IMR-90 (cell line): Measurements from ENCODE around the gene FXR2. TPM values are rescaled to one million over a fixed set of nuclear protein-coding genes. Genes with fewer than 3 reads are reported as not detected.
A peak's percentile ranks its signal among the peaks of the same experiment; 100 is the strongest.

Experiments used
- ATAC-seq: fragments of 200-7000 bp; cut with Tn5 transposase; 2 replicates; pipeline ENCODE4 v1.9.1; 2020; ENCODE audit warnings: low read depth, mild to moderate bottlenecking, moderate library complexity
- BruUV-seq: library from RNA; stranded (reverse); fragments of 400-500 nt; replicated peaks from 2 replicates; lab custom pipeline; 2021; lab: Mats Ljungman, UMichigan
- CTCF ChIA-PET: fragments of 300-600 bp; formaldehyde crosslinking; extraction: SDS; loops from one replicate; lab custom pipeline; 2021; ENCODE audit warnings: antibody characterized with exemption; lab: Yijun Ruan, JAX
- POLR2A ChIA-PET: fragments of 300-600 bp; sonication (Branson Sonifier 250); formaldehyde crosslinking; loops from one replicate; lab custom pipeline; 2022; ENCODE audit warnings: antibody characterized with exemption; ENCODE audit not compliant: unreplicated experiment; lab: Charles Lee
- DNase-seq: peaks from one replicate; pipeline ENCODE4 v3.0.0; 2013
- H2AFZ ChIP-seq: replicated peaks from 2 replicates; pipeline ENCODE3; 2013; ENCODE audit warnings: low read length, mild to moderate bottlenecking; ENCODE audit not compliant: poor library complexity
- H2AK5ac ChIP-seq: 2 replicates; pipeline ENCODE4 v1.6.1; 2013; ENCODE audit warnings: low read depth, low read length, inconsistent platforms
- H2AK9ac ChIP-seq: replicated peaks from 2 replicates; pipeline ENCODE3; 2013; ENCODE audit warnings: mild to moderate bottlenecking, low read depth, low read length, moderate library complexity; ENCODE audit not compliant: poor library complexity
- H2BK120ac ChIP-seq: 2 replicates; pipeline ENCODE4 v1.6.1; 2013; ENCODE audit warnings: low read depth, low read length, inconsistent platforms
- H2BK15ac ChIP-seq: 3 replicates; pipeline ENCODE4 v1.6.1; 2013; ENCODE audit warnings: low read depth, low read length, inconsistent platforms
- H2BK20ac ChIP-seq: 2 replicates; pipeline ENCODE4 v1.6.1; 2013; ENCODE audit warnings: low read depth, mild to moderate bottlenecking, inconsistent platforms, low read length, moderate library complexity
- H2BK5ac ChIP-seq: 2 replicates; pipeline ENCODE4 v1.6.1; 2013; ENCODE audit warnings: mild to moderate bottlenecking, low read depth, low read length, inconsistent platforms; ENCODE audit not compliant: poor library complexity, severe bottlenecking
- H3K14ac ChIP-seq: replicated peaks from 2 replicates; pipeline ENCODE4 v1.6.1; 2013; ENCODE audit warnings: low read depth, low read length, inconsistent platforms
- H3K18ac ChIP-seq: 2 replicates; pipeline ENCODE4 v1.6.1; 2013; ENCODE audit warnings: low read depth, low read length, control low read depth
- H3K23ac ChIP-seq: 2 replicates; pipeline ENCODE4 v1.6.1; 2013; ENCODE audit warnings: low read depth, low read length, inconsistent platforms
- H3K27ac ChIP-seq: 2 replicates; pipeline ENCODE4 v1.5.1; 2013; ENCODE audit warnings: mild to moderate bottlenecking, control low read depth, low read length; ENCODE audit not compliant: insufficient read depth
- H3K27me3 ChIP-seq: 2 replicates; pipeline ENCODE4 v1.6.1; 2013; ENCODE audit warnings: low read length; ENCODE audit not compliant: control insufficient read depth, insufficient read depth
- H3K36me3 ChIP-seq: 2 replicates; pipeline ENCODE4 v1.6.1; 2013; ENCODE audit warnings: low read length, mixed read lengths; ENCODE audit not compliant: control insufficient read depth, insufficient read depth
- H3K4ac ChIP-seq: 2 replicates; pipeline ENCODE4 v1.6.1; 2013; ENCODE audit warnings: low read depth, low read length, inconsistent platforms
- H3K4me1 ChIP-seq: 2 replicates; pipeline ENCODE4 v1.6.1; 2013; ENCODE audit warnings: low read length, mixed read lengths; ENCODE audit not compliant: control insufficient read depth, insufficient read depth
- H3K4me2 ChIP-seq: 2 replicates; pipeline ENCODE4 v1.6.1; 2013; ENCODE audit warnings: low read depth, mild to moderate bottlenecking, control low read depth, low read length, moderate library complexity
- H3K4me3 ChIP-seq: 2 replicates; pipeline ENCODE4 v1.5.1; 2013; ENCODE audit warnings: low read depth, mild to moderate bottlenecking, control low read depth, low read length, moderate library complexity; ENCODE audit not compliant: insufficient read depth
- H3K56ac ChIP-seq: 2 replicates; pipeline ENCODE4 v1.6.1; 2013; ENCODE audit warnings: low read length, inconsistent platforms; ENCODE audit not compliant: insufficient read depth; ENCODE audit errors: extremely low read depth
- H3K79me1 ChIP-seq, 2 experiments: 2 replicates each; pipeline ENCODE4 v1.6.1; 2013; ENCODE audit warnings: low read length in 2 of 2, inconsistent platforms in 1 of 2, low read depth in 1 of 2
- H3K9ac ChIP-seq: 2 replicates; pipeline ENCODE4 v1.6.1; 2013; ENCODE audit warnings: low read depth, low read length, control low read depth
- H3K9me1 ChIP-seq: 2 replicates; pipeline ENCODE4 v1.6.1; 2013; ENCODE audit warnings: low read length, inconsistent platforms; ENCODE audit not compliant: insufficient read depth
- H3K9me3 ChIP-seq: 2 replicates; pipeline ENCODE4 v1.6.1; 2013; ENCODE audit warnings: low read length; ENCODE audit not compliant: control insufficient read depth, insufficient read depth
- H4K20me1 ChIP-seq: 2 replicates; pipeline ENCODE4 v1.6.1; 2013; ENCODE audit warnings: low read length, inconsistent platforms; ENCODE audit not compliant: insufficient read depth
- H4K5ac ChIP-seq: 2 replicates; pipeline ENCODE4 v1.6.1; 2013; ENCODE audit warnings: mild to moderate bottlenecking, low read depth, low read length, control low read depth
- H4K8ac ChIP-seq, 2 experiments: 2 replicates each; pipeline ENCODE4 v1.6.1; 2013; ENCODE audit warnings: low read depth in 2 of 2, low read length in 2 of 2, control low read depth in 1 of 2, inconsistent platforms in 1 of 2
- H4K91ac ChIP-seq: 2 replicates; pipeline ENCODE4 v1.6.1; 2013; ENCODE audit warnings: low read depth, low read length, inconsistent platforms; ENCODE audit not compliant: insufficient read depth
- BHLHE40 ChIP-seq: fragments of 150-350 bp; IDR thresholded peaks from 2 replicates; pipeline ENCODE4 v1.6.1; 2016; ENCODE audit warnings: mild to moderate bottlenecking, low read depth, low read length
- CEBPB ChIP-seq: IDR thresholded peaks from 2 replicates; pipeline ENCODE4 v1.6.1; 2012; ENCODE audit warnings: low read depth, low read length, improper control_type of control experiment
- FOS ChIP-seq: fragments of 150-350 bp; IDR thresholded peaks from 2 replicates; pipeline ENCODE4 v1.6.1; 2016; ENCODE audit warnings: low read depth, low read length
- MAFK ChIP-seq: IDR thresholded peaks from 2 replicates; pipeline ENCODE4 v1.6.1; 2012; ENCODE audit warnings: low read depth, low read length, improper control_type of control experiment
- MAZ ChIP-seq: IDR thresholded peaks from 2 replicates; pipeline ENCODE4 v1.6.1; 2012; ENCODE audit warnings: low read depth, mild to moderate bottlenecking, low read length, improper control_type of control experiment, moderate library complexity, borderline replicate concordance
- MXI1 ChIP-seq: IDR thresholded peaks from 2 replicates; pipeline ENCODE4 v1.6.1; 2012; ENCODE audit warnings: low read depth, mild to moderate bottlenecking, low read length, moderate library complexity, borderline replicate concordance
- NFE2L2 ChIP-seq: fragments of 150-350 bp; IDR thresholded peaks from 2 replicates; pipeline ENCODE4 v1.6.1; 2016; ENCODE audit warnings: low read depth, mild to moderate bottlenecking, low read length
- POLR2A ChIP-seq: IDR thresholded peaks from 2 replicates; pipeline ENCODE4 v1.6.1; 2012; ENCODE audit warnings: mild to moderate bottlenecking, low read depth, low read length
- RFX5 ChIP-seq: IDR thresholded peaks from 2 replicates; pipeline ENCODE4 v1.8.0; 2012; ENCODE audit warnings: low read depth, mild to moderate bottlenecking, low read length, moderate library complexity
- SMC3 ChIP-seq: fragments of 150-350 bp; IDR thresholded peaks from 2 replicates; pipeline ENCODE4 v1.6.1; 2016; ENCODE audit warnings: low read depth, mild to moderate bottlenecking, antibody characterized with exemption, low read length, moderate library complexity
- whole genome bisulfite sequencing, 2 experiments: methylation state at CpG; one replicate each; pipeline versions ENCODE4 v1.1.5 to v1.1.7; 2013; ENCODE audit warnings: missing lambda C conversion rate in 2 of 2; ENCODE audit not compliant: insufficient read length in 1 of 2; ENCODE audit errors: extremely low coverage in 2 of 2; 5-methylcytosine and 5-hydroxymethylcytosine counted together
- dilution Hi-C: fragments of 300-500 bp; cut with HindIII; formaldehyde crosslinking; loops from one replicate; pipeline ENCODE4 v1.14.3; 2018; ENCODE audit warnings: low sequenced_read_pairs; ENCODE audit not compliant: unreplicated experiment
- in situ Hi-C: fragments of 300-500 bp; cut with MboI; formaldehyde crosslinking; loops from 3 replicates; pipeline ENCODE4 v1.14.3; 2019; ENCODE audit warnings: low sequenced_read_pairs, inconsistent platforms, mixed read lengths
- intact Hi-C: fragments of 100-400 bp; cut with micrococcal nuclease; formaldehyde crosslinking; loops from 2 replicates; pipeline ENCODE4 v1.10.0; 2022
- polyA plus RNA-seq, 3 experiments: library from polyadenylated mRNA; depleted of rRNA; stranded (reverse); fragments of >200 nt; gene quantifications; 2 replicates each; pipeline ENCODE4 v1.2.3, GENCODE V29; 2012; ENCODE audit warnings: low replicate concordance in 1 of 3
- total RNA-seq: library from RNA; depleted of rRNA; stranded (reverse); fragments of >200 nt; gene quantifications from 2 replicates; pipeline ENCODE4 v1.2.3, GENCODE V29; 2012
- TF ChIP-seq, protein P1 (sequence below): fragments of 150-350 bp; IDR thresholded peaks from 2 replicates; pipeline ENCODE4 v1.6.1; 2016; ENCODE audit warnings: low read depth, mild to moderate bottlenecking, low read length, moderate library complexity, borderline replicate concordance
- TF ChIP-seq, protein P2 (sequence below): conservative IDR thresholded peaks from 2 replicates; pipeline ENCODE4 v1.5.1; 2012; ENCODE audit warnings: mild to moderate bottlenecking, low read depth, low read length, improper control_type of control experiment

Gene FXR2
- total and polyA plus RNA-seq, 2 of the 4 experiments (the other 2 are of a cell fraction) = 39.1 to 55.9 TPM

DNA sequence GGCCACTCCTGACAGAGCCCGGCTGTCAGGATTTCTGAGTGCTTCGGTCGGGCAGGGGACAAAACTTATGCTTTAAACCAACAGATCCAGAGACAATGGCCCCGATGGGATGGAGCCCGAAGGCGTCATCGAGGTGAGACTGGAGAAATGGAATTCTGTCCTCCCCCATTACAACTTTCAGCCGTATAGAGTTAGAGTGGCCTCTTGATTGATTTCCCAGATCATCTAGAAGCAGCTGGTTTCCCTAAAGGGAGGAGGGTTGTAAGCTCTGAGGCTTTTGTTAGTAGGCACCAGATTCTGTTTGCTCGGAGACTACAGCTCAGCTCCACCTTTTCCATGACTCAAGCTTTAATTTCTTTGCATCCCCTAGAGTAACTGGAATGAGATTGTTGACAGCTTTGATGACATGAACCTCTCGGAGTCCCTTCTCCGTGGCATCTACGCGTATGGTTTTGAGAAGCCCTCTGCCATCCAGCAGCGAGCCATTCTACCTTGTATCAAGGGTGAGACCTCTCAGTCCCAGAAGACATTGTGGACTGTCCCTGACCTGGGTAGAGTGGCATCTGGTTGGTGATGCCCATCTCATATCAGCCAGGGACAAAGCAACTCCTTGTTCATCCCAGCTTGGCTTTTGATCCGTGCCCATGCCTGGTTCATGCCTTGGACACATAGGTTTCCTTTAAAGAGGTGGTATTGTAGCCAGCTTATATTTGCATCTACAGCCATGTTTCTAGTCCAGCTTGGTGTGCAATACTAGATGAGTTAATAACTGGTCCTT is 40.3 kb downstream of the FXR2 start:
- H2BK120ac ChIP-seq = no peak overlapping the region
- peak overlapping the region; percentile 46; the same call in 1 of the 2 replicates for H3K56ac ChIP-seq
- peak overlapping the region; percentile 83 for H3K4me2 ChIP-seq
- H3K14ac ChIP-seq = peak overlapping the region; percentile 28; the same call in 1 of the 2 replicates
- DNase-seq (peak; percentile 28), ATAC-seq (no peak)
- 0 out of 2 replicates have a peak overlapping the region, but pooled peaks have one; percentile 11 for H2AK5ac ChIP-seq
- H3K9me1 ChIP-seq = peaks cover 9% of the 10 kb centered on the region; the same call in 1 of the 2 replicates
- H3K9me3 ChIP-seq = no peaks in the 10 kb centered on the region
- peaks cover 12% of the 10 kb centered on the region for H3K4me1 ChIP-seq
- in situ Hi-C loops = no loop called here
- no peak overlapping the region for H3K18ac ChIP-seq
- peaks cover 68% of the 10 kb centered on the region for H3K36me3 ChIP-seq
- no peak overlapping the region for H4K91ac ChIP-seq
- H4K20me1 ChIP-seq = peaks cover 67% of the 10 kb centered on the region
- no peak overlapping the region for H2AFZ ChIP-seq
- peak overlapping the region; percentile 50 for H3K9ac ChIP-seq
- H2BK5ac ChIP-seq = no peak overlapping the region
- H2BK15ac ChIP-seq = no peak overlapping the region
- H4K8ac ChIP-seq = no peak overlapping the region
- no peak for TF ChIP-seq MAFK
- TF ChIP-seq, protein P1, sequence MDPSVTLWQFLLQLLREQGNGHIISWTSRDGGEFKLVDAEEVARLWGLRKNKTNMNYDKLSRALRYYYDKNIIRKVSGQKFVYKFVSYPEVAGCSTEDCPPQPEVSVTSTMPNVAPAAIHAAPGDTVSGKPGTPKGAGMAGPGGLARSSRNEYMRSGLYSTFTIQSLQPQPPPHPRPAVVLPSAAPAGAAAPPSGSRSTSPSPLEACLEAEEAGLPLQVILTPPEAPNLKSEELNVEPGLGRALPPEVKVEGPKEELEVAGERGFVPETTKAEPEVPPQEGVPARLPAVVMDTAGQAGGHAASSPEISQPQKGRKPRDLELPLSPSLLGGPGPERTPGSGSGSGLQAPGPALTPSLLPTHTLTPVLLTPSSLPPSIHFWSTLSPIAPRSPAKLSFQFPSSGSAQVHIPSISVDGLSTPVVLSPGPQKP = no peak
- no peak for TF ChIP-seq POLR2A
- no peak for TF ChIP-seq MAZ
- TF ChIP-seq, protein P2, sequence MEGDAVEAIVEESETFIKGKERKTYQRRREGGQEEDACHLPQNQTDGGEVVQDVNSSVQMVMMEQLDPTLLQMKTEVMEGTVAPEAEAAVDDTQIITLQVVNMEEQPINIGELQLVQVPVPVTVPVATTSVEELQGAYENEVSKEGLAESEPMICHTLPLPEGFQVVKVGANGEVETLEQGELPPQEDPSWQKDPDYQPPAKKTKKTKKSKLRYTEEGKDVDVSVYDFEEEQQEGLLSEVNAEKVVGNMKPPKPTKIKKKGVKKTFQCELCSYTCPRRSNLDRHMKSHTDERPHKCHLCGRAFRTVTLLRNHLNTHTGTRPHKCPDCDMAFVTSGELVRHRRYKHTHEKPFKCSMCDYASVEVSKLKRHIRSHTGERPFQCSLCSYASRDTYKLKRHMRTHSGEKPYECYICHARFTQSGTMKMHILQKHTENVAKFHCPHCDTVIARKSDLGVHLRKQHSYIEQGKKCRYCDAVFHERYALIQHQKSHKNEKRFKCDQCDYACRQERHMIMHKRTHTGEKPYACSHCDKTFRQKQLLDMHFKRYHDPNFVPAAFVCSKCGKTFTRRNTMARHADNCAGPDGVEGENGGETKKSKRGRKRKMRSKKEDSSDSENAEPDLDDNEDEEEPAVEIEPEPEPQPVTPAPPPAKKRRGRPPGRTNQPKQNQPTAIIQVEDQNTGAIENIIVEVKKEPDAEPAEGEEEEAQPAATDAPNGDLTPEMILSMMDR = no peak
- no peak for TF ChIP-seq SMC3
- no peak for TF ChIP-seq NFE2L2
- TF ChIP-seq FOS = no peak
- TF ChIP-seq BHLHE40 = no peak
- TF ChIP-seq RFX5 = no peak
- TF ChIP-seq MXI1 = no peak
- TF ChIP-seq CEBPB = no peak
- H4K5ac ChIP-seq = no peak overlapping the region
- H3K27ac ChIP-seq = peak overlapping the region; percentile 19
- H3K4me3 ChIP-seq = peak overlapping the region; percentile 77
- H3K27me3 ChIP-seq = no peaks in the 10 kb centered on the region
- H2AK9ac ChIP-seq = no peak overlapping the region
- H3K79me1 ChIP-seq = peaks cover 9 to 68% of the 10 kb centered on the region in 2 experiments; a peak in 3 of 4 replicates
- H2BK20ac ChIP-seq = no peak overlapping the region
- peak overlapping the region; percentile 74 for H3K23ac ChIP-seq
- dilution Hi-C loops = no loop called here
- BruUV-seq = no TSS peak
- intact Hi-C loops = loop anchor here (5.0 kb wide), 1 partner anchor 268 kb away; no protein-coding TSS in a partner anchor
- ChIA-PET POLR2A (interaction anchor here (0.6 to 2.2 kb wide), 2 partner anchors 9 to 10 kb away, joined by 3 to 12 read pairs; partner anchors contain the start of gene MPDU1), CTCF (interaction anchor here (0.7 to 2.2 kb wide), 4 partner anchors 14 to 60 kb away, joined by 3 to 9 read pairs (median 4); no protein-coding TSS in a partner anchor)
- no peak overlapping the region for H3K4ac ChIP-seq
- no CpG with 5 or more reads among the region's 15 CpGs for WGBS, 2 experiments
